A204.1 (cell line): ENCODE data around the gene GPR68.

ENCODE experiments used
- FAIRE-seq: peaks from 2 replicates; lab custom pipeline; 2012; peaks lifted over from hg19 to GRCh38; lab: Jason Lieb, UNC

Gene GPR68

GRCh38 chr14:91187271-91187670 is 57.2 kb downstream of the GPR68 start:
- no peak for FAIRE-seq

- no peak for FAIRE-seq
These were observed 57.9 kb downstream of the GPR68 start for GRCh38 chr14:91186515-91187066.

- FAIRE-seq, result no peak
These were observed 58.8 kb downstream of the GPR68 start for GRCh38 chr14:91185721-91186120.

GRCh38 chr14:91184559-91184958 is 59.9 kb downstream of the GPR68 start:
- no peak for FAIRE-seq

- peak; percentile 14 for FAIRE-seq
These were observed 61.8 kb downstream of the GPR68 start for GRCh38 chr14:91182753-91183152.
